HCT116 (cell line): ENCODE measurements around the gene KCNK16. TPM values are rescaled to one million over a fixed set of nuclear protein-coding genes. Genes with fewer than 3 reads are reported as not detected.

Experiments used
- ATAC-seq: fragments of 200-7000 bp; cut with Tn5 transposase; 2 replicates; pipeline ENCODE4 v1.9.1; 2020; ENCODE audit warnings: mild to moderate bottlenecking, moderate library complexity
- BruUV-seq: library from RNA; stranded (reverse); fragments of 400-500 nt; replicated peaks from 2 replicates; lab custom pipeline; 2021; lab: Mats Ljungman, UMichigan
- CTCF ChIA-PET: fragments of 300-600 bp; sonication (Branson Sonifier 250); formaldehyde crosslinking; loops from one replicate; lab custom pipeline; 2021; ENCODE audit warnings: antibody characterized with exemption; lab: Charles Lee
- POLR2A ChIA-PET: fragments of 300-600, 350-600 bp; sonication (Branson Sonifier 250); formaldehyde crosslinking; loops from one replicate; lab custom pipeline; 2021; ENCODE audit warnings: antibody characterized with exemption; lab: Charles Lee
- RAD21 ChIA-PET, 2 experiments: fragments of 300-600 bp; sonication (Branson Sonifier 250); formaldehyde crosslinking; loops; one replicate each; lab custom pipeline; 2023; ENCODE audit warnings: low total read pairs in 2 of 2; ENCODE audit not compliant: uncharacterized antibody in 2 of 2, unreplicated experiment in 2 of 2, low non-redundant PET in 1 of 2; lab: Charles Lee
- DNase-seq: peaks from one replicate; pipeline ENCODE4 v3.0.0-alpha.2; 2010; ENCODE audit warnings: low read depth, low spot score
- H2AFZ ChIP-seq: fragments of 200-600 bp; shearing (Covaris generic), sonication (generic); 2 replicates; pipeline ENCODE4 v1.6.1; 2017; ENCODE audit warnings: low read depth, mixed run types, mixed read lengths, antibody characterized with exemption, low read length; ENCODE audit not compliant: poor library complexity, severe bottlenecking
- H3K27ac ChIP-seq: 2 replicates; pipeline ENCODE4 v1.5.1; 2012; ENCODE audit warnings: low read depth, low read length
- H3K27me3 ChIP-seq: fragments of 200-600 bp; sonication (generic); 2 replicates; pipeline ENCODE4 v1.6.1; 2016; ENCODE audit warnings: mixed run types, low read length, mixed read lengths; ENCODE audit not compliant: insufficient read depth
- H3K36me3 ChIP-seq, 2 experiments: fragments of 200-500 bp in 1 of 2; fragments of 200-600 bp in 1 of 2; sonication (Bioruptor generic) in 1 of 2; sonication (generic) in 1 of 2; 2 replicates each; pipeline versions ENCODE4 v1.5.1 to v1.6.1; 2014 to 2016; ENCODE audit warnings: low read length in 2 of 2, inconsistent platforms in 1 of 2, mixed read lengths in 1 of 2, mixed run types in 1 of 2; ENCODE audit not compliant: insufficient read depth in 2 of 2, control insufficient read depth in 1 of 2
- H3K4me1 ChIP-seq, 2 experiments: fragments of 200-600 bp in 1 of 2; sonication (generic) in 1 of 2; 2 replicates each; pipeline versions ENCODE4 v1.5.1 to v1.6.1; 2012 to 2017; ENCODE audit warnings: low read length in 2 of 2, inconsistent platforms in 1 of 2, mild to moderate bottlenecking in 1 of 2, mixed read lengths in 1 of 2, mixed run types in 1 of 2, moderate library complexity in 1 of 2; ENCODE audit not compliant: insufficient read depth in 2 of 2, control insufficient read depth in 1 of 2
- H3K4me2 ChIP-seq: fragments of 200-600 bp; sonication (generic); 2 replicates; pipeline ENCODE4 v1.6.1; 2017; ENCODE audit warnings: mixed run types, low read length, mixed read lengths
- H3K4me3 ChIP-seq, 2 experiments: fragments of 200-600 bp in 1 of 2; sonication (generic) in 1 of 2; replicated peaks in 1 of 2; 2 replicates each; pipeline ENCODE4 v1.5.1; 2011 to 2016; ENCODE audit warnings: low read length in 2 of 2, control low read depth in 1 of 2, low read depth in 1 of 2, mild to moderate bottlenecking in 1 of 2, mixed read lengths in 1 of 2, mixed run types in 1 of 2
- H3K79me2 ChIP-seq: fragments of 200-600 bp; sonication (generic); 2 replicates; pipeline ENCODE4 v1.6.1; 2017; ENCODE audit warnings: mild to moderate bottlenecking, mixed run types, low read length, moderate library complexity, mixed read lengths; ENCODE audit not compliant: insufficient read depth
- H3K9ac ChIP-seq: fragments of 200-600 bp; sonication (generic); 2 replicates; pipeline ENCODE4 v1.6.1; 2016; ENCODE audit warnings: low read length, mixed read lengths
- H3K9me2 ChIP-seq: fragments of 200-600 bp; sonication (generic), shearing (Covaris generic); 2 replicates; pipeline ENCODE4 v1.6.1; 2017; ENCODE audit warnings: mixed run types, mild to moderate bottlenecking, moderate library complexity; ENCODE audit not compliant: insufficient read depth
- H3K9me3 ChIP-seq, 2 experiments: fragments of 200-500 bp in 1 of 2; fragments of 200-600 bp in 1 of 2; sonication (Bioruptor generic) in 1 of 2; sonication (generic) in 1 of 2; 2 replicates each; pipeline ENCODE4 v1.6.1; 2014 to 2017; ENCODE audit warnings: low read length in 2 of 2, mixed read lengths in 2 of 2, inconsistent platforms in 1 of 2, low read depth in 1 of 2, mild to moderate bottlenecking in 1 of 2, mixed run types in 1 of 2, moderate library complexity in 1 of 2; ENCODE audit not compliant: control insufficient read depth in 1 of 2, insufficient read depth in 1 of 2
- H4K20me1 ChIP-seq: fragments of 200-600 bp; sonication (generic), shearing (Covaris generic); 2 replicates; pipeline ENCODE4 v1.6.1; 2017; ENCODE audit warnings: mixed run types, mild to moderate bottlenecking, moderate library complexity; ENCODE audit not compliant: insufficient read depth
- ATF3 ChIP-seq: IDR thresholded peaks from 2 replicates; pipeline ENCODE4 v1.6.1; 2012
- CBX3 ChIP-seq: IDR thresholded peaks from 2 replicates; pipeline ENCODE4 v1.6.1; 2012; ENCODE audit warnings: low read depth
- ELF1 ChIP-seq: IDR thresholded peaks from 2 replicates; pipeline ENCODE4 v1.6.1; 2012; ENCODE audit warnings: low read depth, borderline replicate concordance
- EZH2phosphoT487 ChIP-seq: fragments of 200-600 bp; IDR thresholded peaks from 2 replicates; pipeline ENCODE4 v1.6.1; 2018; ENCODE audit warnings: antibody characterized with exemption, borderline replicate concordance
- JUND ChIP-seq: IDR thresholded peaks from 2 replicates; pipeline ENCODE4 v1.6.1; 2012
- REST ChIP-seq: IDR thresholded peaks from 2 replicates; pipeline ENCODE4 v1.6.1; 2012; ENCODE audit warnings: low read depth
- TCF7L2 ChIP-seq: IDR thresholded peaks from 2 replicates; pipeline ENCODE4 v1.7.0; 2011; ENCODE audit warnings: borderline replicate concordance, inconsistent platforms; ENCODE audit not compliant: insufficient read depth, insufficient read length; ENCODE audit errors: extremely low read depth
- ZNF274 ChIP-seq: fragments of 200-500 bp; sonication (Bioruptor generic); IDR thresholded peaks from 2 replicates; pipeline ENCODE4 v1.6.1; 2014; ENCODE audit warnings: mild to moderate bottlenecking, low read depth, low read length, inconsistent platforms
- intact Hi-C: fragments of 100-400 bp; cut with micrococcal nuclease; formaldehyde crosslinking; loops from 2 replicates; pipeline ENCODE4 v1.10.0; 2022
- total RNA-seq: library from RNA; stranded (reverse); gene quantifications from one replicate; pipeline ENCODE4 v1.2.1, GENCODE V29; 2021; ENCODE audit not compliant: unreplicated experiment

The KCNK16 gene
- total RNA-seq, 1 experiment from 2014 or later, result not detected

GRCh38 chr6:39314273-39314795 lies 8.2 kb downstream of the KCNK16 start, which contains the start of gene KCNK17:
Gene KCNK17 (minus strand): TSS chr6:39314419. CDS start chr6:39314320, 99 bp downstream.
- TF ChIP-seq JUND (no peak), TCF7L2 (no peak), ZNF274 (no peak), REST (no peak), CBX3 (no peak), ELF1 (no peak), EZH2phosphoT487 (no peak), ATF3 (no peak)
- H3K27me3 ChIP-seq, result peaks cover 3% of the 10 kb centered on the region; the same call in 1 of the 2 replicates
- POLR2A ChIA-PET, result no interaction called here

More at GRCh38 chr6:39314273-39314795, 8.2 kb downstream of the KCNK16 start, which contains the start of gene KCNK17:
- Histone ChIP-seq H4K20me1 (no peaks in the 10 kb centered on the region), H3K4me1 (no peaks in the 10 kb centered on the region), H3K9me3 (no peaks in the 10 kb centered on the region), H2AFZ (no peak within 1 kb of the TSS), H3K4me2 (no peak within 1 kb of the TSS), H3K4me3 (no peak within 1 kb of the TSS), H3K36me3 (no peaks in the 10 kb centered on the region), H3K9ac (no peak within 1 kb of the TSS), H3K27ac (no peak within 1 kb of the TSS), H3K79me2 (no peaks in the 10 kb centered on the region), H3K9me2 (no peaks in the 10 kb centered on the region)
- ATAC-seq (no peak), DNase-seq (no peak)
- intact Hi-C loops, result loop anchor here (5.0 kb wide), 1 partner anchor 212 kb away; no protein-coding TSS in a partner anchor
- ChIA-PET CTCF (no interaction called here), RAD21 (no interaction called here)
- BruUV-seq, result no TSS peak
